GM12892 (cell line): ENCODE data around the gene UGT1A8.

Source experiments
- POLR2A ChIP-seq: IDR thresholded peaks from 2 replicates; pipeline ENCODE4 v1.6.1; 2011; ENCODE audit warnings: low read depth, low read length, control low read depth
- POLR2AphosphoS5 ChIP-seq: IDR thresholded peaks from 2 replicates; pipeline ENCODE4 v1.6.1; 2011; ENCODE audit warnings: low read depth, low read length, control low read depth
- TAF1 ChIP-seq: IDR thresholded peaks from 2 replicates; pipeline ENCODE4 v1.6.1; 2011; ENCODE audit warnings: low read depth, mild to moderate bottlenecking, control low read depth, low read length, borderline replicate concordance

- TF ChIP-seq POLR2AphosphoS5, result no peak
- no peak for TF ChIP-seq POLR2A
- no peak for TF ChIP-seq TAF1
Observed at GRCh38 chr2:233651430-233651829, 34.0 kb downstream of the UGT1A8 start.
